Measurements from ENCODE around the gene PLCL2. TPM values are rescaled to one million over a fixed set of nuclear protein-coding genes. Genes with fewer than 3 reads are reported as not detected.

PLCL2 gene
- total RNA-seq, 1 experiment from 2014 or later = 3.0 TPM

GRCh38 chr3:17050071-17050470 is 165.3 kb downstream of the PLCL2 start:
- intact Hi-C loops (cut with micrococcal nuclease; ENCODE audit: unreplicated experiment) (no loop called here), in situ Hi-C loops (cut with HindIII; ENCODE audit: low pct_unique_long_range_greater_than_20kb, low sequenced_read_pairs) (no loop called here)
- H3K4me3 ChIP-seq (ENCODE audit: low read depth in 2 of 2, low read length in 2 of 2) = no peak overlapping the region
- BruUV-seq (replicated peaks) = no TSS peak
- no peaks in the 10 kb centered on the region for H3K9me3 ChIP-seq (ENCODE audit: control insufficient read depth, insufficient read depth, low read depth, low read length)
- ChIA-PET POLR2A (no interaction called here), CTCF (no interaction called here)
- no peak for TF ChIP-seq TCF7L2 (IDR thresholded peaks at IDR 0.05; ENCODE audit: low read depth, low read length)
- TF ChIP-seq CTCF (IDR thresholded peaks at IDR 0.05) = no peak
- no peak for TF ChIP-seq REST (IDR thresholded peaks at IDR 0.05; ENCODE audit: insufficient read depth in 1 of 2, low read depth in 2 of 2, low read length in 1 of 2)
- no peak for TF ChIP-seq POLR2AphosphoS5 (IDR thresholded peaks at IDR 0.05; ENCODE audit: low read depth, low read length)
- no peak for TF ChIP-seq SIN3A (IDR thresholded peaks at IDR 0.05; ENCODE audit: borderline replicate concordance, insufficient read depth, low read depth, low read length)
- ATAC-seq (no peak), DNase-seq (ENCODE audit: low read depth, low spot score) (no peak)
- no peaks in the 10 kb centered on the region for H3K27me3 ChIP-seq (ENCODE audit: control insufficient read depth, insufficient read depth, low read length)
- no peak overlapping the region for H3K27ac ChIP-seq (ENCODE audit: low read length)
- H3K36me3 ChIP-seq (ENCODE audit: control insufficient read depth, insufficient read depth, low read length) = no peaks in the 10 kb centered on the region
- no peaks in the 10 kb centered on the region for H3K4me1 ChIP-seq (ENCODE audit: control insufficient read depth, insufficient read depth, low read length)

GRCh38 chr3:17050506-17050905 is 165.8 kb downstream of the PLCL2 start:
- ATAC-seq = no peak
- Histone ChIP-seq H3K4me3 (ENCODE audit: low read depth in 2 of 2, low read length in 2 of 2) (no peak overlapping the region), H3K27me3 (ENCODE audit: control insufficient read depth, insufficient read depth, low read length) (no peaks in the 10 kb centered on the region), H3K36me3 (ENCODE audit: control insufficient read depth, insufficient read depth, low read length) (no peaks in the 10 kb centered on the region), H3K27ac (ENCODE audit: low read length) (no peak overlapping the region), H3K9me3 (ENCODE audit: control insufficient read depth, insufficient read depth, low read depth, low read length) (no peaks in the 10 kb centered on the region), H3K4me1 (ENCODE audit: control insufficient read depth, insufficient read depth, low read length) (no peaks in the 10 kb centered on the region)
- ChIA-PET POLR2A (no interaction called here), CTCF (no interaction called here)
- no peak for DNase-seq (ENCODE audit: low read depth, low spot score)
- in situ Hi-C loops (cut with HindIII; ENCODE audit: low pct_unique_long_range_greater_than_20kb, low sequenced_read_pairs) (no loop called here), intact Hi-C loops (cut with micrococcal nuclease; ENCODE audit: unreplicated experiment) (no loop called here)
- no peak for TF ChIP-seq CTCF (IDR thresholded peaks at IDR 0.05)
- no peak for TF ChIP-seq REST (IDR thresholded peaks at IDR 0.05; ENCODE audit: insufficient read depth in 1 of 2, low read depth in 2 of 2, low read length in 1 of 2)
- TF ChIP-seq POLR2AphosphoS5 (IDR thresholded peaks at IDR 0.05; ENCODE audit: low read depth, low read length) = no peak
- TF ChIP-seq TCF7L2 (IDR thresholded peaks at IDR 0.05; ENCODE audit: low read depth, low read length) = no peak
- TF ChIP-seq SIN3A (IDR thresholded peaks at IDR 0.05; ENCODE audit: borderline replicate concordance, insufficient read depth, low read depth, low read length) = no peak
- BruUV-seq (replicated peaks) = no TSS peak

All from Panc1 (cell line).